Activated naive CD8-positive, alpha-beta T cell (primary cell): ENCODE measurements around the gene SLC44A1.

Experiments used
- H3K27ac Mint-ChIP-seq: one replicate; pipeline ENCODE4 v1.8.0; 2021; ENCODE audit warnings: mixed read lengths
- H3K27me3 Mint-ChIP-seq: one replicate; pipeline ENCODE4 v1.8.0; 2021; ENCODE audit warnings: mixed read lengths
- H3K36me3 Mint-ChIP-seq: one replicate; pipeline ENCODE4 v1.8.0; 2021; ENCODE audit warnings: mixed read lengths
- H3K4me1 Mint-ChIP-seq: one replicate; pipeline ENCODE4 v1.8.0; 2021; ENCODE audit warnings: low read depth, mixed read lengths
- H3K4me3 Mint-ChIP-seq: one replicate; pipeline ENCODE4 v1.8.0; 2021; ENCODE audit warnings: mild to moderate bottlenecking, mixed read lengths
- H3K9me3 Mint-ChIP-seq: one replicate; pipeline ENCODE4 v1.8.0; 2021; ENCODE audit warnings: low read depth, mixed read lengths

The SLC44A1 gene

DNA sequence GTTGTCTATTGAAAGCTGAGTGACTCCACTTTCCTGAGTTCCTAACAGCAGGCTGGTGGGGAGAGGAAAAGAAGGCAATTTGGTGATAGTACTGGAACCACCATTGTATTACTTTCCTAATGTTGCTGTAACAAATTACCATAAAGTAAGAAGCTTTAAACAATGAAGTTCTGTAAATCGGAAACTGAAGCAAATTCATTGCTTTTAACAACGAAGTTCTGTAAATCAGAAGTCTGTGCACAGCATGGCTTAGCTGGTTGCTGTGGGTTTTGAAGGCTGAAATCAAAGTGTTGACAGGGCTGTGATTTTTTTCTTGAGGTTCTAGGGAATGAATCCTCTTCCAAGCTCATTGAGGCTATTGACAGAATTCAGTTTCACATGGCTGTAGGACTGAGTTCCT is 72.3 kb downstream of the SLC44A1 start:
- no peak overlapping the region for H3K4me3 Mint-ChIP-seq
- no peaks in the 10 kb centered on the region for H3K27me3 Mint-ChIP-seq
- no peaks in the 10 kb centered on the region for H3K9me3 Mint-ChIP-seq
- H3K4me1 Mint-ChIP-seq: no peaks in the 10 kb centered on the region
- no peak overlapping the region for H3K27ac Mint-ChIP-seq
- peaks cover 21% of the 10 kb centered on the region for H3K36me3 Mint-ChIP-seq

DNA sequence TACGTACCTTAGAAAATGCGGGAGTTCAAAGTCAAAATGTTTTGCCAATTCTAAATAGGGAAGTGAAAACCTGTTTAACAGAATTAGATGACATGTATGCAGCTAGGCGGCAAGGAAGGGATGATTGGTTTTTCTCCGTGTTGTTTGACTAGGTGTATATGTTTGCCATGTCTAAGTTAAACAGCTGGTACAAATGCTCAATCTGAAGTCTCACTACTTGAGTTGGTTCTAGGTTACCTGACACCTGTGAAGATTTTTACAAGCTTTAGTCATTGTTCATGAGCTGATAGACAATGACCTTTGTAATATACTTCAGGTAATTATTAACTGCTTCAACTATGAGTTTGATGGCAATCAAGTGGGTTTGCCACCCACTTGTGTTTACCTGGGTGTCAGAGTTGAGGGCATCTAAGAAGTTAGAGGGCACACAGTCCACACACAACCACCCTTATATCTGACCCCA is 74.3 kb downstream of the SLC44A1 start:
- no peak overlapping the region for H3K27ac Mint-ChIP-seq

DNA sequence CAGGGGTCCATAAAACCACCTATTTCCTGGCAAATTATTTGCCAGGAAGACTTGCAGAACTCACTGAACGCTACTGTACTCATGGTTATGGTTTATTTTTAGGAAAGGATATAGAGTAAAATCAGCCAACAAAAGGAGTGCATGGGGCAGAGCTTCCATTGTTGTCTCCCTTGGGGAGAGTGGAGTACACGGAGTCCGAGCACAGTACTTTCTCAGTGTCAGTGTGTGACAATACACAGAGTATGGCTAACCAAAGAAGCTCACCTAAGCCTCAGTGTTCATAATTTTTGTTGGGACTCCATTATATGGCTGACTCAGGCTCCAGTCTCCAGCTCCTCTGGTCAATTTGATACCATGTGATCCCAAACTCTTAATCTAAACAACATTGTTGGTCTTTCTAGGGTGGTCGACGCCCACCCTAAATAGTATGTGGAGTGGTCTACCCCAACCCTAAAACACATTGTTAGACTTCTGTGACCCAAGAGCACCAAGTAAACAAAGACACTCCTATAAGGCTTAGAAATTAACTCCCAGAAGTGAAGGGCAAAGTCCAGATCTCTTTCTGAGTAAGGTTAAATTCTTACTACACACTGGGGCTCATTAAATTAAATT is 74.9 kb downstream of the SLC44A1 start:
- Mint-ChIP-seq H3K4me1 (no peaks in the 10 kb centered on the region), H3K4me3 (no peak overlapping the region)

More for the DNA sequence above, 74.3 kb downstream of the SLC44A1 start:
- Mint-ChIP-seq H3K36me3 (peaks cover 16% of the 10 kb centered on the region), H3K9me3 (no peaks in the 10 kb centered on the region), H3K27me3 (no peaks in the 10 kb centered on the region), H3K4me3 (no peak overlapping the region), H3K4me1 (no peaks in the 10 kb centered on the region)

GRCh38 chr9:105320568-105320967 is 76.1 kb downstream of the SLC44A1 start:
- Mint-ChIP-seq H3K27ac (no peak overlapping the region), H3K36me3 (peaks cover 14% of the 10 kb centered on the region), H3K27me3 (no peaks in the 10 kb centered on the region), H3K4me3 (no peak overlapping the region), H3K9me3 (no peaks in the 10 kb centered on the region), H3K4me1 (no peaks in the 10 kb centered on the region)

More for the DNA sequence above, 74.9 kb downstream of the SLC44A1 start:
- H3K27ac Mint-ChIP-seq: no peak overlapping the region
- no peaks in the 10 kb centered on the region for H3K9me3 Mint-ChIP-seq
- peaks cover 16% of the 10 kb centered on the region for H3K36me3 Mint-ChIP-seq
- H3K27me3 Mint-ChIP-seq: no peaks in the 10 kb centered on the region

DNA sequence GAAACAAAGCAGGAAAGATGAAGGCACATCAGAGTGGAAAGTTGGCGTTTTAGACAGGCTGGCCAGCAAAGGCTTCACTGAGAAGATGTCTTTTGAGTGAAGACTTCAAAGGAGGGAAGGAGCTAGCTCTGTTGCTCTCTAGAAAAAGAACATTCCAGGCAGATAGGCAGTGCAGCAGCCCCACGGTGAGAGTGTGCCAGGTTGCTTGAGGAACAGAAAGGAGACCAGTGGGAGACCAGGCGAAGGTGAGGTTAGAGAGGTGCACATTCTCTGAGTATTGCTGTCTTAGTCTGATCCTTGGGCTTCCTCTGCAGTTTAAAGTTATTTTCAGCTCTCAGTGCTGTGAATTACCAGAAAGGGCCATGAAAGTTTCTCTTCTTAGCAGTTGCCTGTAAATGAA is 83.8 kb downstream of the SLC44A1 start:
- Mint-ChIP-seq H3K4me3 (no peak overlapping the region), H3K27me3 (no peaks in the 10 kb centered on the region), H3K9me3 (no peaks in the 10 kb centered on the region), H3K36me3 (peaks cover 5% of the 10 kb centered on the region), H3K4me1 (no peaks in the 10 kb centered on the region), H3K27ac (no peak overlapping the region)

DNA sequence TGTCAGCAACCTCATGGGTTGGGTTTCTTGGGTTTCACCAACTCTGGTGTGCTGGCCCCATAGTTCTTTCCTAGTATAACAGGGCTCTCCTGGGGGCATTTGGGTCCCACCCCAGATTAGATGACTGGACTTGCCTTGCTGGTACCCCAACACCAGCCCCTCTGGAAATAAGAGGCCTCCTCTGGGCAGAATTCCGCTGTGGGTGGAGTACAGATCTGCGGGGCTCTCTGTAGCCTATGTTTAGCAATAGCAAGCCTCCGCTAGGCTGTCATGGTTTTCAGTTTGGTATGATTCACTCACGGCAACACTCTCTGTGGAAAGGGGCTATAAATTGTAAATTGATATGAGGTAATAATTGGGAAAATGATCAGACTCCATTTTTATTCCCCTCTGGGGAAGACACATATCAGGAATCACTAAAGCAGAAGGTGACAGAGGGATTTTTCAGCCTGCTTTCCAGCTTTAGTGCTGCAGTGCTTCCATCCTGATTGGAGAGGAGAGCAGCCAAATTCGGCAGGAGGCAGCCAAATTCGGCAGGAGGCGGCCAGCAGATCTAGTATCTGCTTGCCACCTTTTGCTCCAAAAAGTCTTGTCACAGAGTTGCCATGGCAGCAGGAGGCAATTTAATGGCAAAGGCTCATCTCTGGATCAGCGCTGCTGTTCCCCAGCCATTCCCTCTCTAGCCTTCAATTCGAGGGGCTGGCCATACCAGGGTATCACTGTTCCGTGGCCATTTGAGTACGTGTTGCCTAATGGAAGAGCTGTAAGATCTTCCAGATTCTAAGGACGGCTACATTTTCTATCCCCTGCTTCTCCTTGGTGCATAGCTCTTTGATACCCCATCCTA is 84.6 kb downstream of the SLC44A1 start:
- H3K4me3 Mint-ChIP-seq: no peak overlapping the region
- no peaks in the 10 kb centered on the region for H3K4me1 Mint-ChIP-seq
- no peak overlapping the region for H3K27ac Mint-ChIP-seq
- H3K9me3 Mint-ChIP-seq: no peaks in the 10 kb centered on the region
- H3K27me3 Mint-ChIP-seq: no peaks in the 10 kb centered on the region
- peaks cover 5% of the 10 kb centered on the region for H3K36me3 Mint-ChIP-seq

DNA sequence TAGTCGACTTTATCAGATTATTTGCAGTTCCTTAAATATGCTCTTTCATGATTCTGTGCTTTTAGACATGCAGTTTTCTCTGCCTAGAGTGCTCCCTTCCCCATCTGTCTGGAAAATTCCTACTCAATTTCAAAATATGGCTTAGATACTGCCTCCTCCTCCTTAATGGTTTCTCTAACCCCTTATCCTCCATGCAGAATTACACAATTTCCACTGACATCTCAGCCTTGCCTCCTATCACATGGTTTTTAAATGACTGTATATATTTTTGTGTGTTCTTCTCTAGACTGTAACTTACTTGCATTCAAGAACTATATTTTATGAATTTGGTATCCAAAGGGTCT is 85.2 kb downstream of the SLC44A1 start:
- Mint-ChIP-seq H3K36me3 (peaks cover 5% of the 10 kb centered on the region), H3K4me3 (no peak overlapping the region), H3K9me3 (no peaks in the 10 kb centered on the region), H3K27me3 (no peaks in the 10 kb centered on the region), H3K4me1 (no peaks in the 10 kb centered on the region), H3K27ac (no peak overlapping the region)

DNA sequence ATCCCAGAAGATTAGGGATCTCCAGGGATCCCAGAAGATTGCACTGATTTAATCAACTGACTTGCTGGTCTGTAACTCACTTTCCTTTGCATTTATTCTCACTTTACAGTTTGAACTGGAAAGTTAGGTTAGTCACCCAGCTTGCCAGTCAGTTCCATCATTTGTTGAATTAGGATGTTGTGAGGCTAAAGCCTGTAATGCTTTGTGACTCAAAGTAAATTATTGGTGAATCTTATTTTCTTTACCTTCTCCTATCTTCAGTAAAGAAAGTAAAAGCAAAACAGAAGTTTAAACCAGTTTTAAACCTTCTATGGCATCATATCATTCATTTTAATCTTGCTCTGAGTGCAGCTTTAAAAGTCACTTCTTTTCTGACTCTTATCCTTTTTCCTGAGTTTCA is 85.8 kb downstream of the SLC44A1 start:
- Mint-ChIP-seq H3K27me3 (no peaks in the 10 kb centered on the region), H3K9me3 (no peaks in the 10 kb centered on the region), H3K36me3 (peaks cover 5% of the 10 kb centered on the region), H3K4me1 (no peaks in the 10 kb centered on the region), H3K27ac (no peak overlapping the region), H3K4me3 (no peak overlapping the region)

DNA sequence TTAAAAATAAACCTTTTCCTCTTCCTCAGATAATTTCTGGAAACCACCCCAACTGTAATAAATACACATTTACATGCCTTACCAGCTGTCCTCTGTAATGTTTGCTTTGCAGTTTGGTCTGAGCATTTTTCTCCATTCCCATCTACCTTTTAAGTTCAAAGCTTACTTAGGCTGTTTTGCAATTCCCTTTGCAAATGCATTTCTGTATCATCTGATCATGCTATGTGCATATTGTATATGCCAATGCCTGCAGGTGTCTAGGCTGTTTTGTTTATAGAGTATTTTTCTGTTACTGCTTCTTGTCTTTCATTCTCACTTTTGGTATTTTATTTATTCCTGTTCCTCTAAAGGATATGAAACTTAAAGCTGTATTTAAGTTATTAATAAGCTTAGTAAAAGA is 86.3 kb downstream of the SLC44A1 start:
- Mint-ChIP-seq H3K27me3 (no peaks in the 10 kb centered on the region), H3K9me3 (no peaks in the 10 kb centered on the region), H3K27ac (no peak overlapping the region), H3K36me3 (peaks cover 3% of the 10 kb centered on the region), H3K4me1 (no peaks in the 10 kb centered on the region), H3K4me3 (no peak overlapping the region)

GRCh38 chr9:105331160-105331559 is 86.7 kb downstream of the SLC44A1 start:
- Mint-ChIP-seq H3K27ac (no peak overlapping the region), H3K4me1 (no peaks in the 10 kb centered on the region), H3K36me3 (peaks cover 3% of the 10 kb centered on the region), H3K4me3 (no peak overlapping the region), H3K9me3 (no peaks in the 10 kb centered on the region), H3K27me3 (no peaks in the 10 kb centered on the region)

DNA sequence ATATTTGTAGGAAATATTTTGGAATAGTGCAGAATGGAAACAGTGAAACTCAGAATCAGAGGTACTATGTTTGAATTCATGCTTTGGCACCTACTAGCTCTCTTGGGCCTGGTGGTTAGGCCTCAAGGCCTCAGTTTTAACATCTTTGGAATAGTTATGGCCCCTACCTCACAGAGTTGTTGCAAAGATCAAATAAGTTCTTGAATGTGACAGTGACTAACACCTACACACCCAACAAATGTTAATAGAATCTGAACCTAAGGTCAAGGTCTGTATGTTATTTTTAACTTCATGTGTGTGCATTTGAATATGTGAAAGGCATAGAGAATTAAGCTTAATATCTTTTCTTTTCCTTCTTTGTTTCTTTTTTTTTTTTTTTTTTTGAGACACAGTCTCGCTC is 87.3 kb downstream of the SLC44A1 start:
- Mint-ChIP-seq H3K9me3 (no peaks in the 10 kb centered on the region), H3K4me1 (no peaks in the 10 kb centered on the region), H3K27ac (no peak overlapping the region), H3K4me3 (no peak overlapping the region), H3K27me3 (no peaks in the 10 kb centered on the region), H3K36me3 (peaks cover 4% of the 10 kb centered on the region)

DNA sequence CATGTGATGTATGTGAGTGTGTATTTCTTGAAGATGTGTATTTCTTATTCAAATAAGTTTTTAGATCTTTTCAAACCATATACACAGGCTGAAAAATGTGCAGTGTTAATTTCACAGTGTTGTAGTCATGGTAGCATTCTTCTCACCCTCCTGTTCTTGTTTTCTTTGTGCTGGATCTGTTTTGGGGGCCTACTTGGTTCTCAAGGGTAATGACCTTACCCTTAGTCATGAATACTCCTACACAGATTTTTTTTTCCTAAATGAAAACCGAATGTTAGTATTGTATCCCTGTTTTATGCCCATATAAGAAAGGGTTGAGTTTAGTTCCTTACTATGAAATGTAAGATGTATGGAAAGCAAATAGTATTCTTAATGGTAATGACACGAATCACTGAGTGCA is 88.0 kb downstream of the SLC44A1 start:
- Mint-ChIP-seq H3K4me3 (no peak overlapping the region), H3K9me3 (no peaks in the 10 kb centered on the region), H3K27ac (no peak overlapping the region), H3K36me3 (peaks cover 7% of the 10 kb centered on the region), H3K27me3 (no peaks in the 10 kb centered on the region), H3K4me1 (no peaks in the 10 kb centered on the region)

GRCh38 chr9:105333076-105333475 is 88.6 kb downstream of the SLC44A1 start:
- Mint-ChIP-seq H3K4me1 (no peaks in the 10 kb centered on the region), H3K9me3 (no peaks in the 10 kb centered on the region), H3K27me3 (no peaks in the 10 kb centered on the region), H3K27ac (no peak overlapping the region), H3K36me3 (peaks cover 5% of the 10 kb centered on the region), H3K4me3 (no peak overlapping the region)

- Mint-ChIP-seq H3K9me3 (no peaks in the 10 kb centered on the region), H3K27ac (no peak overlapping the region), H3K27me3 (no peaks in the 10 kb centered on the region), H3K4me1 (no peaks in the 10 kb centered on the region), H3K36me3 (peaks cover 8% of the 10 kb centered on the region), H3K4me3 (no peak overlapping the region)
Observed at GRCh38 chr9:105333811-105334210, 89.4 kb downstream of the SLC44A1 start.

DNA sequence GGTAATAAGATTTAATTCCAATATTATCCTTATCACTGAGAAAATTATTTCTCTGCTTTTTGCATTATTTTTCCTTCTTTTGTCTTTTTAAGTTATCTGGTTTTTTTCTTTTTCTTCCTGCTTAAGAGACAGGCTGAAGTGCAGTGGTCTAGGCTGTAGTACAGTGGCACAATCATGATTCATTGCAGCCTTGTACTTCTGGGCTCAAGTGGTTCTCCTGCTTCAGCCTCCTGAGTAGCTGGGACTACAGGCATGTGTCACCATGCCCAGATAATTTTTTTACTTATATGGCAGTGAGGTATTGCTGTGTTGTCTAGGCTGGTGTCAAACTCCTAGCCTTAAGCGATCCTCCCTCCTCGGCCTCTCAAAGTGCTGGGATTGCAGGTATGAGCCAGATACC is 93.9 kb downstream of the SLC44A1 start:
- Mint-ChIP-seq H3K27ac (no peak overlapping the region), H3K36me3 (peaks cover 8% of the 10 kb centered on the region), H3K4me1 (peaks cover 13% of the 10 kb centered on the region), H3K27me3 (no peaks in the 10 kb centered on the region), H3K4me3 (no peak overlapping the region), H3K9me3 (no peaks in the 10 kb centered on the region)

DNA sequence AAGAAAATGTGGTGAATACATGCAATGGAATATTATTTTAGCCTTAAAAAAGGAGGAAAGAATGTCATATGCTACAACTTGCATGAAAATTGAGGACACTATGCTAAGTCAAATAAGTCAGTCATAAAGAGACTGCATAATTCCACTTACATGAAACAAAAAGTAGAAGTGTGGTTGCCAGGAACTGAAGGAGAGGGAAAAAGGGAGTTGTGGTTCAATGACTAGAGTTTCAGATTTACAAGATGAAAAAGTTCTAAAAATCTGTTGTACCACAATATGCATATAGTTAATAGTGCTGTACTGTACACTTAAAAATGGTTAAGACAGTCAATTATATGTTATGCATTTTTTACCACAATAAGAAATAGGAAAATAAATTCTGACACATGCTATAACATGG is 95.4 kb downstream of the SLC44A1 start:
- Mint-ChIP-seq H3K27ac (no peak overlapping the region), H3K9me3 (no peaks in the 10 kb centered on the region), H3K4me3 (no peak overlapping the region), H3K4me1 (peaks cover 13% of the 10 kb centered on the region), H3K36me3 (peaks cover 11% of the 10 kb centered on the region), H3K27me3 (no peaks in the 10 kb centered on the region)
